ENCODE results near the gene ATG4D.

The ATG4D gene

DNA sequence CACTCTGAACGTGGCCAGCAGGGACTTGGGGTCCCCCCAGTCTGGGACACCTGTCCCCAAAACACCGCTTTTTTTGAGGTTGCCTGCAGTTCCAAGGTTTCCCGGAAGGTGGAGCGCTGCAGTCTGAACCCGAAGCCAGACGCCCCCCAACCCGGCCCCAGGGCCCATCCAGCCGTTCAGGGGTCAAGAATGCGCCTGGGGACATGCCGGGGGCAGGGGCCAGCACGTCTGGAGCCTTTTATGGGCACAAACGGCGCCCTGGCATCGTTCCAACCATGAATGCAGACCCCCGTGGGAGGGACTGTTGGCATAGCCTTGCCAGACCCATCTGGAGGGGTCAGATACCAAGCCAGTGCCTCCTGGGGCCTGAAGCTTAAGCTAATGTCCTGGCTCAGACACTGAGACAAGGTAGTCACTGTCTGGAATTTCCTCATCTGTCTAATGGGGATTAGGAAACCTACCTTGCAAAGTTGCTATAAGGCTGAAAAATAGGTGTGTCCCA is 33.4 kb upstream of the ATG4D start:
- H3K36me3 ChIP-seq (ENCODE audit: control insufficient read depth, insufficient read depth, low read length): no peaks in the 10 kb centered on the region
- peaks cover 30% of the 10 kb centered on the region for H3K27me3 ChIP-seq (ENCODE audit: control insufficient read depth, insufficient read depth, low read length)
- no peaks in the 10 kb centered on the region for H3K9me3 ChIP-seq (ENCODE audit: control insufficient read depth, insufficient read depth, low read depth, low read length)
- H3K4me1 ChIP-seq (ENCODE audit: control insufficient read depth, insufficient read depth, low read length): peaks cover 10% of the 10 kb centered on the region
- H3K9ac ChIP-seq (ENCODE audit: low read length): peak overlapping the region; percentile 0
- no peak overlapping the region for H3K4me3 ChIP-seq (ENCODE audit: low read depth, low read length)
- no peak overlapping the region for H3K27ac ChIP-seq (ENCODE audit: low read depth, low read length)

DNA sequence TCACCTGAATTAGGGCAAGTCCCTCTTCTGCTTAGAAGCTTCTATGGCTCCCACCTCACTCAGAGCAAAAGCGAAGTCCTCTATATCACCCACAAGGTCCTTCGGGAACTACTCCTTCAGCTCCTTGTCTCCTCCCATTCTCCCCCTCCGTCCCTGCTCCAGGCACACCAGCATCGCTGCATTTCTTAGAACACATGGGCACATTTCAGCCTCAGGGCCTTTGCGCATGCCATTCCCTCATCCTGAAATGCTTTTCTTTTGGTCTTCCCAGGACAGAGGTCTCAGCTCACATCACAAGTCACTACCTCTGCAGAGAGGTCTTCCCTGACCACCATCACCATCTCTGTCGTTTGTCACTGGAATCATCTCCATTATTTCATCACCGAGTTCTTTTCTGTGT is 30.5 kb upstream of the ATG4D start:
- H3K4me3 ChIP-seq (ENCODE audit: low read depth, low read length): no peak overlapping the region
- no peak overlapping the region for H3K27ac ChIP-seq (ENCODE audit: low read depth, low read length)
- H3K4me1 ChIP-seq (ENCODE audit: control insufficient read depth, insufficient read depth, low read length): peaks cover 17% of the 10 kb centered on the region
- H3K9ac ChIP-seq (ENCODE audit: low read length): no peak overlapping the region
- no peaks in the 10 kb centered on the region for H3K9me3 ChIP-seq (ENCODE audit: control insufficient read depth, insufficient read depth, low read depth, low read length)
- H3K27me3 ChIP-seq (ENCODE audit: control insufficient read depth, insufficient read depth, low read length): peaks cover 59% of the 10 kb centered on the region
- H3K36me3 ChIP-seq (ENCODE audit: control insufficient read depth, insufficient read depth, low read length): no peaks in the 10 kb centered on the region

DNA sequence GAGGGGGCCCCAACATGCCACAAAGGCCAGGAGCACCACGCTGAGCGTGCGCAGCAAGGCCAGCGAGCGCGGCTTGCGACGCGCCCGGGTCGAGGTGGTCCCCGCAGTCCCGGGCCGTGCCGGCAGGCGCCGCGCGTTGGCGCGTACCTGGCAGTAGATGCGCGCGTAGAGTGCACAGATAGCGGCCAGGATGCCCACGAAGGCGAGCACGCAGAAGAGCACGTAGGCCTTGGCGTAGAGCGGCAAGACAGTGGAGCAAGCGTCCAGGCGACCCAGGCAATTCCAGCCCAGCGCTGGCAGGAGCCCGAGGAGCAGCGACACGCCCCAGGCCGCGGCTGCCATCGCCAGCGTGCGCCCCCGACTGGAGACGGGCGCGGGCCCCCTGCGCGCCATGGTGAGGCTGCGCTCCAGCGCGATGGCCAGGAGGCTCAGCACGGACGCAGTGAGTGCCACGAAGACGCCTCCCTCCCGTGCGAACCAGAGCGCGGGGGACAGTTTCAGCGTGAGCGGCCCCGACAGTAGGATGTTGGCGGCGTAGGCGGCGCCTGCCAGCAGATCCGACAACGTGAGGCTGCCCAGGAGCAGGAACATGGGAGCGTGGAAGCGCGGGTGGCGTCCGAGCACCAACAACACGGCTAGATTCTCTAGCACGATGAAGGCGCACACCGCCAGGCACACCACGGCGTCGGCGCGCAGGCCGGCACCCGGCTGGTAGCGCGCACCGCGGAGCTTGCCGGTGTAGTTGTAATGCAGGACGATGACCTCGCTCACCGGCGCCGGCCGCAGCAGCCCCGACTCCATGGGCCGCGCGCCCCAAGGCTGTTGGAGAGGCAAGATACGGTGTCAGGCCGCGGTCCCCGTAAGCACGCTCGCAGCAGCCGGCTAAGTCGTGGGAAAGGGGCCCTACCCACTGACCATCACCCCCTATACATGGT is 29.2 kb upstream of the ATG4D start:
- Histone ChIP-seq H3K4me3 (ENCODE audit: low read depth, low read length) (peak overlapping the region; percentile 50), H3K27ac (ENCODE audit: low read depth, low read length) (no peak overlapping the region), H3K4me1 (ENCODE audit: control insufficient read depth, insufficient read depth, low read length) (peaks cover 27% of the 10 kb centered on the region), H3K9me3 (ENCODE audit: control insufficient read depth, insufficient read depth, low read depth, low read length) (no peaks in the 10 kb centered on the region), H3K27me3 (ENCODE audit: control insufficient read depth, insufficient read depth, low read length) (peaks cover 71% of the 10 kb centered on the region), H3K9ac (ENCODE audit: low read length) (peak overlapping the region; percentile 35), H3K36me3 (ENCODE audit: control insufficient read depth, insufficient read depth, low read length) (no peaks in the 10 kb centered on the region)

DNA sequence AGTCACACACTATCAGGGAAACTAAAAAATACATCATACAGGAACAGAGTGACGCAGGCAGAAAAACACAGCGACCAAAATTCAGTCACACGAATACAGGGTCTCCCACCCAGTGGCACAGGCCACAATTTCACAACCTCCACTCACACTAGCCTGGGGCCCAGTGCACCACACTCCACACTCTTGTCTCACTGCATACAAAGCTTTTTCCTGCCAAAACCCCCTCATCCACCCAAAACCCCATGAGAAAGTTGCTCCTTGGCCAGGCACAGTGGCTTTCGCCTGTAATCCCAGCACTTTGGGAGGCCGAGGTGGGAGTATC is 27.7 kb upstream of the ATG4D start:
- H3K27me3 ChIP-seq (ENCODE audit: control insufficient read depth, insufficient read depth, low read length): peaks cover 72% of the 10 kb centered on the region
- no peaks in the 10 kb centered on the region for H3K36me3 ChIP-seq (ENCODE audit: control insufficient read depth, insufficient read depth, low read length)
- no peak overlapping the region; the same call in 1 of the 2 replicates for H3K4me3 ChIP-seq (ENCODE audit: low read depth, low read length)
- H3K9ac ChIP-seq (ENCODE audit: low read length): no peak overlapping the region
- no peak overlapping the region for H3K27ac ChIP-seq (ENCODE audit: low read depth, low read length)
- no peaks in the 10 kb centered on the region for H3K9me3 ChIP-seq (ENCODE audit: control insufficient read depth, insufficient read depth, low read depth, low read length)
- H3K4me1 ChIP-seq (ENCODE audit: control insufficient read depth, insufficient read depth, low read length): peaks cover 22% of the 10 kb centered on the region

DNA sequence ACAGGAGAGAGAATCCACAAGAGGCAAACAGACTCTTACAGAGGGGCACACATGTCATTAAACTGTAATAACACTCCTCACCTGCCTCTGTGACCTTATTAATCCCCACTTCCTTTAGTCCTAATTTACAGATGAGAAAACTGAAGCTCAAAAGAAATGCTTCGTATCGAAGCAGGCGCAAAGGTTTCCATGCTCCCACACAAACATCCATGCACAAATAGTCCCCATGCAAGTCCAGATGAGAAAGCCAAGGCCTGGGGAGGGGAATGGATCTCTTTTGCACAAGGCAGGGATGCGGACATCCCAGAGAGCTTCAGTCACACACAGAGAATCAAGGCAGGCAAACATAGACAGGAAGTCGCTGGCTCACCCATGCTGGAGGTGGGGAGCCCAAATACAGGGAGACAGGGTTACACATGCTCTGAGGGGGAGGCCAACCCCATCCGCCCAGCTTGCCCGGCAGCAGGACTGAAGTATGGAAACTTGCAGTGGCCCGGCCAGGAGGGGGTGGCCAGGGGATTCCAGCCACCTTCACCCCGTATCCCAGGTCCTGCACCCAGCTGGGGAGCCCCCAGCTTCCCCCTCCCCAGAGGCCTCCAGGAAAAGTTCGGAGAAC is 26.9 kb upstream of the ATG4D start:
- Histone ChIP-seq H3K27ac (ENCODE audit: low read depth, low read length) (no peak overlapping the region), H3K27me3 (ENCODE audit: control insufficient read depth, insufficient read depth, low read length) (peaks cover 72% of the 10 kb centered on the region), H3K4me3 (ENCODE audit: low read depth, low read length) (peak overlapping the region; percentile 90), H3K9me3 (ENCODE audit: control insufficient read depth, insufficient read depth, low read depth, low read length) (no peaks in the 10 kb centered on the region), H3K36me3 (ENCODE audit: control insufficient read depth, insufficient read depth, low read length) (no peaks in the 10 kb centered on the region), H3K9ac (ENCODE audit: low read length) (peak overlapping the region; percentile 32), H3K4me1 (ENCODE audit: control insufficient read depth, insufficient read depth, low read length) (peaks cover 22% of the 10 kb centered on the region)

DNA sequence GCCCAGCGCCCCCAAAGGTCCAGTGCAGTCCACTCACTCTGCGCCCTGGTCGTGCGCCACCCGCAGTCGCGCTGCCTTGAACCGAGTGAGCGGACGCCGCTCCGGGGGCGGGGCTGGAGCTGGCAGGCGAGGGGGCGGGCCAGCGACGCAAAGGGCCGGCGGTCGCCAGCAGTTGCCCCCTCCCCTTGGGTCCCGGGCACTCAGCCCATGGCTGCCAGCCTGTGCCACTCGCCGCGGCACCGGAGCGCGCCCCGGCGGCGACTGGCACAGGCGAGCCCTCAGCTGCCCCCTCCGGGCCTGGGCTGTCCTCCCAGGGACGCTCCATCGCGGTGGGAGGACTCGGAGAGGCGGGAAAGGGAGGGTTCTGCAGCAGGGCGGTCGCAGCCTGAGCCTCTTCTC is 26.3 kb upstream of the ATG4D start, which contains the start of gene S1PR5:
S1PR5 (minus strand) TSS at position 87 of the 399 bp plus-strand sequence. CDS start 2,436 bp downstream, outside the sequence.
- H3K27me3 ChIP-seq (ENCODE audit: control insufficient read depth, insufficient read depth, low read length): peaks cover 72% of the 10 kb centered on the region
- no peaks in the 10 kb centered on the region for H3K9me3 ChIP-seq (ENCODE audit: control insufficient read depth, insufficient read depth, low read depth, low read length)
- peak within 1 kb of the TSS; percentile 69 for H3K9ac ChIP-seq (ENCODE audit: low read length)
- H3K4me3 ChIP-seq (ENCODE audit: low read depth, low read length): peak within 1 kb of the TSS; percentile 90
- peaks cover 22% of the 10 kb centered on the region for H3K4me1 ChIP-seq (ENCODE audit: control insufficient read depth, insufficient read depth, low read length)
- no peak within 1 kb of the TSS for H3K27ac ChIP-seq (ENCODE audit: low read depth, low read length)
- H3K36me3 ChIP-seq (ENCODE audit: control insufficient read depth, insufficient read depth, low read length): no peaks in the 10 kb centered on the region

DNA sequence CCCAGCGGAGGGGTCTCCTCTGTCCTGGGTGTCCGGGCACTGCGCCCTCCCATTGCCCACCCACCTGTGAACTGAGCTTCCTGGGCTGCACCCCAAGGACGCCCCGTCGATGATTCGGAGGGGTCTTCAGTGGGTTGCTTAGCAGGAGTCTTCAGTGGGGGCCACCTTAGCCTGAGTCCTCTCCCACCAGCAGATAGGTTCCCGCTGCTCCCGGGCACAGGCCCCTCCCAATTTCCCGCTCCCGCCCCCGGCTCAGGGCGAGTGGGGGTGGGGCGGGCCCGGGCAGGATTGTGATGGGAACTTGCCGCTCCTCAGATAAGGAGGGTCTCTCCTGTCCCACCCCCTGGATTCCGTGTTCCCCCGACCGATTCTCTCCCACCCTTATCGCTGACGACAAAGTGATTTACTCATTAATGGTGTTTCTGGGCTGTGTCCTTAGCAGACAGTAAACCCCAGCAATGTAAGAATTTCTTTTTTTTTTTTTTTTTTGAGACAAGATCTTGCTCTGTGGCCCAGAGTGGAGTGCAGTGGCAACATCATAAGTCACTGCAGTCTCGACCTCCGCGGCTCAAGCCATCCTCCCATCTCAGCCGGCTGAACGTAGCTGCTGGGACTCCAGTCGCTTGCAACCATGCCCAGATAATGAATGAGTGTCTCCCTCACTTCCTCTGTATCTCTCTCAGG is 25.8 kb upstream of the ATG4D start:
- H3K4me1 ChIP-seq (ENCODE audit: control insufficient read depth, insufficient read depth, low read length): peaks cover 22% of the 10 kb centered on the region
- H3K4me3 ChIP-seq (ENCODE audit: low read depth, low read length): peak overlapping the region; percentile 90
- H3K9me3 ChIP-seq (ENCODE audit: control insufficient read depth, insufficient read depth, low read depth, low read length): no peaks in the 10 kb centered on the region
- H3K27ac ChIP-seq (ENCODE audit: low read depth, low read length): no peak overlapping the region
- H3K9ac ChIP-seq (ENCODE audit: low read length): peak overlapping the region; percentile 69
- H3K36me3 ChIP-seq (ENCODE audit: control insufficient read depth, insufficient read depth, low read length): no peaks in the 10 kb centered on the region
- peaks cover 67% of the 10 kb centered on the region for H3K27me3 ChIP-seq (ENCODE audit: control insufficient read depth, insufficient read depth, low read length)

DNA sequence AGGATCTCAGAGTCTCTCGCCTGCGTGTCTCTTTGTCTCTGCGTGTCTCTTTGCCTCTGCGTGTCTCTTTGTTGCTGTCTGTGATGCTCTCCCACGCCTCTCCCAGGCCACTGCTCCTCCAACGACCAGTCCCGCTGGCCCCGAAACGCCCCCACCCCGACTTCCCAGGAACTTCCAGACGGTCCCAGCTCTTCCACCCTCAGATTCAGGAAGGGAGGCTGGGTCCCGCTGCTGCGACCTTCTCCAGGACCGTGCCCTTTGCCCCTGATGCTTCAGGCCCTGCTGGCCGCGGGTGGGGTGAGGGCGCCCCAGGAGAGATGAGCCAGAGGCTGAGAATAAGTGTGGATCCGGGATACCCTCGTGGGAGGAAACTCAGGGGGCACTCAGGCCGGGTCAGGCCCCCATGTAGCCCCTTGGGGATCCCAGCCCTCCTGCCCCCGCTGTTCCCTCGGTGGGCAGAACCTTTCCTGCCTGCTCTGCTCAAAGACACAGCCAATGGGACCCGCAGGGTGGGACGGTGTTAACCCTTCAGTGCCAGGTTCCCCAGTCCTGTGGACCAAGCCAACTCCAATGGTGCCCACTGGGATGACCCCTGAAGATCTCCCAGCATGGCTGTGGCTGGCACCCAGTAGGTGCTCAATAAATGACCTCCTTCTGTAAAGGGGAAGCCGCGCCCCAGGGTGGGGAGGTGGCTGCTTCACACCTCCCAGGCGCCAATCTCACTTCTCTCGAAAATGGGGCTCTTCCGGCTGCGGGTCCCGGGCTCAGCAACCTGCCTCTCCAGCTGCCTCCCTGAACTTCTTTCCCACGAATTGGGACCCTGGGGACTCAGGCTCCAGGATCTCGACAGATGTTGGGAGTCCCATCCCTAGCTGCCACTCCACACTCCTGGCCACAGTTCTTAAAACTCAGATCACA is 25.0 kb upstream of the ATG4D start:
- Histone ChIP-seq H3K27ac (ENCODE audit: low read depth, low read length) (no peak overlapping the region), H3K4me1 (ENCODE audit: control insufficient read depth, insufficient read depth, low read length) (peaks cover 22% of the 10 kb centered on the region), H3K4me3 (ENCODE audit: low read depth, low read length) (peak overlapping the region; percentile 90), H3K27me3 (ENCODE audit: control insufficient read depth, insufficient read depth, low read length) (peaks cover 59% of the 10 kb centered on the region), H3K36me3 (ENCODE audit: control insufficient read depth, insufficient read depth, low read length) (no peaks in the 10 kb centered on the region), H3K9ac (ENCODE audit: low read length) (no peak overlapping the region), H3K9me3 (ENCODE audit: control insufficient read depth, insufficient read depth, low read depth, low read length) (no peaks in the 10 kb centered on the region)

DNA sequence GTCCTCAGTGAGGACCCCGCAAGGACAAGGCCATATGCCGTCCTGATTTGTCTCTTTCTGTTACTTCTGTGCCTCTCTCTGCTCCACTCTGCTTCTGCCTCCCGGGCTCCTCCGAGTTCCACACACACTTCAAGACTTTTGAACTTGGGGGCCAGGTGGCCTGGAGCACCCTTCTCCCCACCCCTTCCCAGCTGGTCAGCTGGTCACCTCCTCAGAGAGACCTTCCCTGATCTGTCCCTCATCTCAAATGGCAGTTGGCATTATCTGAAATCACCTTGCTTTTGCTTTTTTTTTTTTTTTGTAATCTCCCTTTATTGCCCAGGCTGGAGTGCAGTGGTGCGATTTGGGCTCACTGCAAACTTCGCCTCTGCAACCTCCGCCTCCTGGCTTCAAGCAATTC is 24.3 kb upstream of the ATG4D start:
- Histone ChIP-seq H3K27me3 (ENCODE audit: control insufficient read depth, insufficient read depth, low read length) (peaks cover 51% of the 10 kb centered on the region), H3K36me3 (ENCODE audit: control insufficient read depth, insufficient read depth, low read length) (no peaks in the 10 kb centered on the region), H3K27ac (ENCODE audit: low read depth, low read length) (no peak overlapping the region), H3K4me1 (ENCODE audit: control insufficient read depth, insufficient read depth, low read length) (peaks cover 22% of the 10 kb centered on the region), H3K4me3 (ENCODE audit: low read depth, low read length) (no peak overlapping the region), H3K9me3 (ENCODE audit: control insufficient read depth, insufficient read depth, low read depth, low read length) (no peaks in the 10 kb centered on the region), H3K9ac (ENCODE audit: low read length) (no peak overlapping the region)

DNA sequence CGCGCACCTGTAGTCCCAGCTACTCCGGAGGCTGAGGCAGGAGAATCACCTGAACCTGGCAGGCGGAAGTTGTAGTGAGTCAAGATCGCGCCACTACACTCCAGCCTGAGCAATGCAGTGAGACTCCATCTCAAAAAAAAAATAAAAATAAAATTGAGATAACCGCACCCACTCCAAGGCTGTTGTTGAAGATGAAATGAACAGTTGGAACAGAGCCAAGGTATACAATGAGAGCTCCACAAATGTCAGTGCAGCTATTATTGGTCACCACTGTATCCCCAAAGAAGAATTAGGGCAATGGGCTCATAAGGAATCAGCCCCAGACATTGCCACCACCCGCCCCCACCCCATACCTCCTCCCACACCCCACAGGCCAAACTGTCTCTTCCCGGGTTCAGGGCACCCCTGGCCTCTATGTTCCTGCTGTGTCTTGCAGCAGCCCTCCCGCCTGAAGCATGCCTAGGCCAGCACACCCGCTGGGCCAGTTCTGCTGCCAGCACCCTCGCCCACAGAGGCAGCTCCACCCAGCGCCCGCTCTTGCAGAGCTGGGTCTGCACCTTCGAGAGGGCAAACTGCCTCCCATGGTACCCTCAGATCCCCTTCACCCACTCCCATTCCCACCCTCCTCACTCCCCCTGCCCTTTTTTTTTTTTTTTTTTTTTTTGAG is 22.9 kb upstream of the ATG4D start:
- H3K36me3 ChIP-seq (ENCODE audit: control insufficient read depth, insufficient read depth, low read length): no peaks in the 10 kb centered on the region
- peaks cover 17% of the 10 kb centered on the region for H3K4me1 ChIP-seq (ENCODE audit: control insufficient read depth, insufficient read depth, low read length)
- no peaks in the 10 kb centered on the region for H3K9me3 ChIP-seq (ENCODE audit: control insufficient read depth, insufficient read depth, low read depth, low read length)
- no peak overlapping the region for H3K4me3 ChIP-seq (ENCODE audit: low read depth, low read length)
- H3K9ac ChIP-seq (ENCODE audit: low read length): no peak overlapping the region
- H3K27ac ChIP-seq (ENCODE audit: low read depth, low read length): no peak overlapping the region
- H3K27me3 ChIP-seq (ENCODE audit: control insufficient read depth, insufficient read depth, low read length): peaks cover 38% of the 10 kb centered on the region
